CD14-positive monocyte (primary cell): ENCODE data around the gene GPD2. TPM values are rescaled to one million over a fixed set of nuclear protein-coding genes. Genes with fewer than 3 reads are reported as not detected.

Source experiments
- DNase-seq, 3 donors: peaks; one replicate each; pipeline ENCODE4 v3.0.0-alpha.2; 2011 to 2022
- H2AFZ ChIP-seq: 2 replicates; pipeline ENCODE4 v1.6.0; 2012; ENCODE audit warnings: mild to moderate bottlenecking, low read depth, low read length, inconsistent platforms; ENCODE audit not compliant: insufficient read depth, poor library complexity, severe bottlenecking
- H3K27ac ChIP-seq, 2 donors: 1 replicate in 1 of 2; 2 replicates in 1 of 2; pipeline ENCODE4 v1.5.1; 2012 to 2013; ENCODE audit warnings: low read length in 2 of 2, control low read depth in 1 of 2, inconsistent platforms in 1 of 2, low read depth in 1 of 2, mild to moderate bottlenecking in 1 of 2
- H3K27me3 ChIP-seq, 2 donors: one replicate each; pipeline versions ENCODE4 v1.6.0 to v1.6.1; 2011 to 2013; ENCODE audit warnings: low read length in 2 of 2; ENCODE audit not compliant: control insufficient read depth in 2 of 2, insufficient read depth in 2 of 2
- H3K36me3 ChIP-seq, 2 donors: replicated peaks in 1 of 2; 1 replicate in 1 of 2; 2 replicates in 1 of 2; pipeline versions ENCODE4 v1.5.1 to v1.6.1; 2012 to 2013; ENCODE audit warnings: low read length in 2 of 2, control low read depth in 1 of 2, inconsistent platforms in 1 of 2, mild to moderate bottlenecking in 1 of 2; ENCODE audit not compliant: insufficient read depth in 2 of 2, control insufficient read depth in 1 of 2
- H3K4me1 ChIP-seq, 2 donors: 1 replicate in 1 of 2; 2 replicates in 1 of 2; pipeline versions ENCODE4 v1.5.1 to v1.6.1; 2012 to 2013; ENCODE audit warnings: low read length in 2 of 2, control low read depth in 1 of 2, inconsistent platforms in 1 of 2, mild to moderate bottlenecking in 1 of 2, moderate library complexity in 1 of 2; ENCODE audit not compliant: insufficient read depth in 2 of 2, control insufficient read depth in 1 of 2
- H3K4me2 ChIP-seq: replicated peaks from 2 replicates; pipeline ENCODE3; 2012; ENCODE audit warnings: low read length, moderate library complexity, mild to moderate bottlenecking; ENCODE audit not compliant: poor library complexity, severe bottlenecking; ENCODE audit errors: extremely low read depth
- H3K4me3 ChIP-seq, 3 experiments: fragments of 200-600 bp in 1 of 3; sonication (generic) in 1 of 3; replicated peaks in 1 of 3; 1 replicate in 2 of 3; 2 replicates in 1 of 3; pipeline ENCODE4 v1.5.1; 2011 to 2013; ENCODE audit warnings: low read length in 3 of 3, mild to moderate bottlenecking in 3 of 3, control low read depth in 2 of 3, low read depth in 2 of 3, inconsistent platforms in 1 of 3, moderate library complexity in 1 of 3
- H3K79me2 ChIP-seq: 2 replicates; pipeline ENCODE4 v1.6.0; 2012; ENCODE audit warnings: mild to moderate bottlenecking, control low read depth, inconsistent platforms, low read length, moderate library complexity; ENCODE audit not compliant: insufficient read depth
- H3K9ac ChIP-seq: 2 replicates; pipeline ENCODE4 v1.6.0; 2017; ENCODE audit warnings: low read length, mild to moderate bottlenecking; ENCODE audit not compliant: insufficient read depth, poor library complexity, severe bottlenecking
- H3K9me3 ChIP-seq, 2 donors: replicated peaks in 1 of 2; 1 replicate in 1 of 2; 2 replicates in 1 of 2; pipeline versions ENCODE4 v1.5.1 to v1.6.1; 2012 to 2013; ENCODE audit warnings: low read length in 2 of 2, control low read depth in 1 of 2; ENCODE audit not compliant: control insufficient read depth in 1 of 2, insufficient read depth in 1 of 2
- H4K20me1 ChIP-seq: 2 replicates; pipeline ENCODE4 v1.6.0; 2012; ENCODE audit warnings: mild to moderate bottlenecking, low read length, control low read depth, moderate library complexity; ENCODE audit not compliant: insufficient read depth
- H3K27ac Mint-ChIP-seq, 7 donors: one replicate each; pipeline ENCODE4 v1.8.0; 2020; ENCODE audit warnings: mild to moderate bottlenecking in 7 of 7, mixed read lengths in 7 of 7, moderate library complexity in 6 of 7, inconsistent platforms in 2 of 7
- H3K27me3 Mint-ChIP-seq, 3 donors: one replicate each; pipeline ENCODE4 v1.8.0; 2021 to 2022; ENCODE audit warnings: low read depth in 3 of 3, mild to moderate bottlenecking in 3 of 3, mixed read lengths in 3 of 3, moderate library complexity in 3 of 3, inconsistent platforms in 1 of 3
- H3K36me3 Mint-ChIP-seq, 2 donors: one replicate each; pipeline ENCODE4 v1.8.0; 2020; ENCODE audit warnings: mixed read lengths in 2 of 2, inconsistent platforms in 1 of 2, mild to moderate bottlenecking in 1 of 2
- H3K4me1 Mint-ChIP-seq: one replicate; pipeline ENCODE4 v1.8.0; 2020; ENCODE audit warnings: mild to moderate bottlenecking, mixed read lengths
- H3K4me3 Mint-ChIP-seq, 2 donors: one replicate each; pipeline ENCODE4 v1.8.0; 2020; ENCODE audit warnings: mild to moderate bottlenecking in 2 of 2, mixed read lengths in 2 of 2, moderate library complexity in 1 of 2
- H3K9me3 Mint-ChIP-seq, 7 donors: one replicate each; pipeline ENCODE4 v1.8.0; 2020 to 2022; ENCODE audit warnings: mixed read lengths in 7 of 7, mild to moderate bottlenecking in 6 of 7, moderate library complexity in 6 of 7, inconsistent platforms in 2 of 7
- CTCF ChIP-seq: fragments of 200-600 bp; IDR thresholded peaks from one replicate; pipeline ENCODE4 v1.8.0; 2022; ENCODE audit warnings: antibody characterized with exemption, mild to moderate bottlenecking
- WGBS: methylation state at CpG from one replicate; pipeline ENCODE4 v1.1.5; 2013; ENCODE audit warnings: missing lambda C conversion rate; ENCODE audit not compliant: insufficient coverage; 5-methylcytosine and 5-hydroxymethylcytosine counted together
- intact Hi-C, 2 donors: fragments of 100-400 bp; cut with micrococcal nuclease; formaldehyde crosslinking; loops; one replicate each; pipeline versions ENCODE4 v1.15.0 to v1.15.1; 2023
- polyA plus RNA-seq, 3 donors: library from polyadenylated mRNA; depleted of rRNA in 1 of 3; unstranded in 2 of 3; stranded (reverse) in 1 of 3; fragments of 300-500 nt in 2 of 3; fragments of >200 nt in 1 of 3; fragmentation: Illumina TruSeq in 2 of 3; gene quantifications; 1 replicate in 2 of 3; 2 replicates in 1 of 3; pipeline ENCODE4 v1.2.3, GENCODE V29; 2012 to 2021

The GPD2 gene
- polyA plus RNA-seq, 3 donors: 13.4 to 17.1 (median 14.5) TPM

GRCh38 chr2:156561326-156561725 lies 125.1 kb downstream of the GPD2 start:
- WGBS: 93% methylated on average over 3 of the region's 3 CpGs
- H3K36me3 Mint-ChIP-seq: peaks cover 46 to 50% of the 10 kb centered on the region in 2 donors
- Histone ChIP-seq H2AFZ (no peak overlapping the region), H3K9me3 (no peaks in the 10 kb centered on the region), H3K4me3 (no peak overlapping the region), H4K20me1 (no peaks in the 10 kb centered on the region), H3K9ac (no peak overlapping the region), H3K36me3 (peaks cover 53 to 73% of the 10 kb centered on the region in 2 donors), H3K4me1 (no peaks in the 10 kb centered on the region), H3K4me2 (no peak overlapping the region), H3K27me3 (no peaks in the 10 kb centered on the region), H3K79me2 (no peaks in the 10 kb centered on the region), H3K27ac (no peak overlapping the region)
- no peak overlapping the region for H3K4me3 Mint-ChIP-seq
- TF ChIP-seq CTCF: no peak
- H3K27me3 Mint-ChIP-seq: no peaks in the 10 kb centered on the region
- no peak overlapping the region for H3K27ac Mint-ChIP-seq
- intact Hi-C loops: no loop called here
- DNase-seq: no peak
- no peaks in the 10 kb centered on the region for H3K4me1 Mint-ChIP-seq
- no peaks in the 10 kb centered on the region for H3K9me3 Mint-ChIP-seq

GRCh38 chr2:156562124-156562523 lies 125.9 kb downstream of the GPD2 start:
- DNase-seq: no peak
- Histone ChIP-seq H3K4me3 (no peak overlapping the region), H3K27me3 (no peaks in the 10 kb centered on the region), H3K36me3 (peaks cover 53 to 72% of the 10 kb centered on the region in 2 donors), H3K9me3 (no peaks in the 10 kb centered on the region), H3K9ac (no peak overlapping the region), H3K4me1 (no peaks in the 10 kb centered on the region), H3K27ac (no peak overlapping the region), H2AFZ (no peak overlapping the region), H3K4me2 (no peak overlapping the region), H4K20me1 (no peaks in the 10 kb centered on the region), H3K79me2 (no peaks in the 10 kb centered on the region)
- no peak overlapping the region for H3K4me3 Mint-ChIP-seq
- peaks cover 48 to 53% of the 10 kb centered on the region in 2 donors for H3K36me3 Mint-ChIP-seq
- no peaks in the 10 kb centered on the region for H3K27me3 Mint-ChIP-seq
- no peak overlapping the region for H3K27ac Mint-ChIP-seq
- no CpG with 5 or more reads among the region's 1 CpG for WGBS
- H3K4me1 Mint-ChIP-seq: no peaks in the 10 kb centered on the region
- H3K9me3 Mint-ChIP-seq: no peaks in the 10 kb centered on the region
- no peak for TF ChIP-seq CTCF
- intact Hi-C loops: no loop called here
